Jurkat, Clone E6-1 (cell line): ENCODE data around the gene CFAP97D2.
A peak's percentile ranks its signal among the peaks of the same experiment; 100 is the strongest.
"Not testable (repeated sequence)": the region's sequence is repeated elsewhere in the genome, so short reads cannot be mapped to it uniquely, and the experiment has no call there.

Experiments
- DNase-seq: peaks from one replicate; pipeline ENCODE4 v3.0.0-alpha.2; 2011; ENCODE audit warnings: low read depth, low spot score
- H3K4me3 ChIP-seq: 2 replicates; pipeline ENCODE4 v1.5.1; 2011; ENCODE audit warnings: mild to moderate bottlenecking, low read length, control low read depth, moderate library complexity

The CFAP97D2 gene

GRCh38 chr13:114257014-114257413, 78.0 kb downstream of the CFAP97D2 start:
- H3K4me3 ChIP-seq = no peak overlapping the region
- DNase-seq = no peak

- no peak overlapping the region for H3K4me3 ChIP-seq
- no peak for DNase-seq
Observed at GRCh38 chr13:114258589-114258988, 79.5 kb downstream of the CFAP97D2 start.

- no peak overlapping the region for H3K4me3 ChIP-seq
- DNase-seq = no peak
Observed at GRCh38 chr13:114259374-114259773, 80.3 kb downstream of the CFAP97D2 start.

GRCh38 chr13:114259974-114260373, 80.9 kb downstream of the CFAP97D2 start:
- no peak overlapping the region for H3K4me3 ChIP-seq
- no peak for DNase-seq

DNA sequence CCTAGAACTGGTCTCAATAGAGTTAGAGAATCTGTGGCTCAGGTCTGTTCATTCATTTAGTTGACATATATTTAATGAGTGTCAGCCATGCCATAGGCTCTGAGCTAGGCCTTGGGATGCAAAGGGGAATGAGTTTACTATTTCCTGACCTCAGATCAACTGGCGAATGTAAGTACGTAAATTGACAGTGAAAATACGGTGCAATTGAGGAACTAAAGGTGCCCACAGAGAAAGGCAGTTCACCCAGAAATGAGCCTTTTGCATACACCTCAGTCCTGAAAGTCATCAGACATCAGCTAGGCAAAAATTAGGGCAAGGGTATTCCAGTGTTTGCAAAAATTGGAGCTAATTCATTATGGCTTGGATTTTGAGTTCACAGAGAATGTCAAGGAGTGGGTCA, 81.8 kb downstream of the CFAP97D2 start:
- DNase-seq = no peak

DNA sequence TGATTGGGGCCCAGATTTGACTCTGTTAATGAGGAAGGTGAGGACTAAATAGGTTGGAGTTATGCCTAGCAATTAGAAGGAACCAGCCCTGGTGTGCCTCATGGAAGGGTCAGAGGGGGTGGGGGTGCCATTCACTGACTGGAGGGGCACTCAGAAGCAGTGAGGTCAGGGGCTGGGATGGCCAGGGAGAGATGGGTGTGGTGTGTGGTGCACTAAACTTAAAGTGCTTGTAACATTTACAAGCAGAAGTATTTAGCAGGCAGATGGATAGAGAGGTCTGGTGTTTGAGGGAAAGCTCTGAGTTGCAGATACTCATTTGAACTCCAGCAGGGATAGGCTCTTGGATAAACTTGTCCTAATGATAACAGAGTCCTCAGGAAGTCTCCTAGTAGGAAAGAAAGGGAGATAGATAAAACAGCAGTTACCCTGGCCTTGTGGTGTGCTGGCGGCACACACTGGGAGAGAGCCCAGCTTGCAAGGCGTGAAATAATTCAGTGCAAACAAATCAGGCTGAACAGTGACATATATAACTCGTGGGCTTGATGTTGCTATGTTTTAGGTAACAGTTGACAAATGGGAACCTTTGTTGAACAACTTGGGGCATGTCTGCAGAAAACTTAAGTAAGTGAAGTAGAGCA, 82.4 kb downstream of the CFAP97D2 start:
- H3K4me3 ChIP-seq = no peak overlapping the region
- DNase-seq = no peak

More for the DNA sequence above, 81.8 kb downstream of the CFAP97D2 start:
- no peak overlapping the region for H3K4me3 ChIP-seq

DNA sequence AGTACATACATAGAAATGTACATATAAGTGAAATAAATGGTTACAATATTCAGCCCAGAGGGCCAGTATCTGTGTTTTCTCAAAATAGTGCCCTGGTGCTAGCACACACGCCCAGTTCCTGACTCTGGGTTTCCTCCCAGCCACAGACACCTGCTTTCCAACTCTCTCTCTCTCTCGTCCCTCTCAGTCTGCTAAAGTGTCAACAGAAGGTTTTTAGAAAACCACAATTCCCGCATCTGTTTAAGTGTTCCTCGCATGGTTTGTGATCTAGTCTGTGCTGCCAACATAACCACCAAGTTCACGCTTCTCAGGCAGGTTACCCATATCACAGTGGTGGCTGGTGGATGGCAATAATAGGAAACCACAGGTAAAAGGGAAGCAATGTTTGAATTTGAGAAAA, 84.5 kb downstream of the CFAP97D2 start:
- peak; percentile 91 for DNase-seq
- no peak overlapping the region for H3K4me3 ChIP-seq

- not testable (repeated sequence) for DNase-seq, H3K4me3 ChIP-seq
Observed at GRCh38 chr13:114264313-114264712, 85.3 kb downstream of the CFAP97D2 start.

DNA sequence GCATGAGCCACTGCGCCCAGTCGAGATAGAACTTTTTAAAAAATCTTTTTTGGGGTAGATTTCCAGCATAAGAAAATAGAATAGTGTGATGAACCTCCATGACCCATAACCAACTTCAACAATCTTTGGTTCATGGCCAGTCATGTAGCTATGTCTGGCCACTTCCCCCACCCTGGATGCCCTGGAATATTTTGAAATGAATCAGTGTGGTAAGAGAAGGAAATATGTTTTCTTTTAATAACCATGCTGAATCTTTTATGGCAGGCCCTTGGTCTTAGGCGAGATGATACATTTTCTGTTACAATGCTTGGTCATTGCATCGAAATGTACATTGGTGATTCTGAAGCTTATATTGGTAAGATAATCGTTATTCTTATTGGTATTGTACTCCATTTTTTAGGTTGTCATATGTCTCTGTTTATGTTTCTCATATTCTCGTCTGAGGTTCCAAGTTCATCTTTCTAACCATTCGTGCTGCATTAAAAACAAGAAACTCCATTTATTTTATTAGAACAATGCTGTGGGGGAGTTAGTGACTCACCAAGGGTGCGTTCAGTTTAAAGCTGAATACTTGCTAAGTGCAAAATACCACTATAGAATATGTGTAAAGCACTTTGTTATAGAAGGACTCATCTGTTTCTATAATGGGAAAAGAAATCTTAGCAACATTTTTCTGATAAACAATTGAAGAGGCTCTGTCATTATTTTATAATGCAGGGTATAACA, 86.0 kb downstream of the CFAP97D2 start:
- DNase-seq = no peak
- no peak overlapping the region for H3K4me3 ChIP-seq

- H3K4me3 ChIP-seq = no peak overlapping the region
- DNase-seq = no peak
Observed at GRCh38 chr13:114266241-114266640, 87.2 kb downstream of the CFAP97D2 start.

DNA sequence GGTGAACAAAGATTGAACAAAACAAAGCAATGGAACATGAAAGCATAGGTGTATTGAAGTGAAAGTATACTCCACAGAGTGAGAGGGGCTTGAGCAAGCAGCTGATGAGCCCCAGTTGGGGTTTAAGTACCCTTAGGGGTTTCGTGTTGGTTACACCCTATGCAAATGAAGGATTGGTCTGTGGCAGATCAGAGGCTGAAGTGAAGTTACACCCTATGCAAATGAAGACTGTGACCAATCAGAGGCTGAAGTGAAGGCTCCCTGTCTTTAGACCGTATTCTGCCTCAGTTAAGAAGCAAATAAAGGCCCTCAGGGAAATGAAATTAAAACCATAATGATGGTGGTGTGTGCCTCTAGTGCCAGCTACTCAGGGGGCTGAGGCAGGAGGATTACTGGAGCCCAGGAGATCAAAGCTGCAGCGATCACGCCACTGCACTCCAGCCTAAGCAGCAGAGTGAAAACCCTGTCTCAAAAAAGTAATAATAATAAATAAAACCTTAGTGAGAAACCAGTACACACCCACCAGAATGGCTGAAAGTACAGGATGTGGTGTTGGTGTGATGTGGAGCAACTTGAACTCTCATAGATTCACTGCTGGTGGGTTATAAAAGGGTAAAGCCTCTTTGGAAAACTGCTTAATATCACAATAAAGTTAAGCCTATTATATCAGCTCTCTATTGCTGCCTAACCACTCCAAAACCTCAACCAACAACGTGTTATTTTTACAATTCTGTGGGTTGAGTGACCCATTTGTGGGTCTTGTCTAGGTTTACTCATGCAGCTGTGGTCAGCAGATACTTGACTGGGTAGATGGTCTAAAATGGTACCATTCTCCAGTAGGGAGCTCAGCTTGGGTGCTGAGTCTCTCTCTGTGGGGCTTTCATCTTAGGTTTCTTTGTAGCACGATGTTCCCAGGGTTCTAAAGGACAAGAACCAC, 89.6 kb downstream of the CFAP97D2 start:
- peak; percentile 41 for DNase-seq
- no peak overlapping the region for H3K4me3 ChIP-seq

DNA sequence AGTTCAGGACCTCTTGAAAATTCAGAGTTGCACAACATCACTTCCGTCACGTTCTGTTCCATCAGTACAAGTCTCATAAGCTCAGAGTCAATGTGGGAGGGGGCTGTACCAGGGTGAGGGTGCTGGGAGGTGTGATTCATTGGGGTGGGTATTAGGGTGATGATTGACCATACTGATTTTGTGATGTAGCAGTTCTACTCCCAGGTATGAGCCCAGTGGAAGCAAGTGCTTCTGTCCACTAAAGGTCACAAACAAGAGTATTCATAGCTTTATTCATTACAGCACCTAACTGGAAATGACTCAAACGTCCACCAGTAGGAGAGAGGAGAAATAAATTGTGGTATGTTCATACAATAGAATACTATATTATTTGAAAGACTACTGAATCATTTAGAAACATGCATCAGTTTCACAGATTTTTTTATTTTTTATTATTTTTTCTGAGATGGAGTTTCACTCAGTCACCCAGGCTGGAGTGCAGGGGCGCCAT, 90.3 kb downstream of the CFAP97D2 start:
- DNase-seq = no peak

More for the DNA sequence above, 90.3 kb downstream of the CFAP97D2 start:
- no peak overlapping the region for H3K4me3 ChIP-seq
